ENCODE measurements around the gene PHRF1.

The PHRF1 gene

DNA sequence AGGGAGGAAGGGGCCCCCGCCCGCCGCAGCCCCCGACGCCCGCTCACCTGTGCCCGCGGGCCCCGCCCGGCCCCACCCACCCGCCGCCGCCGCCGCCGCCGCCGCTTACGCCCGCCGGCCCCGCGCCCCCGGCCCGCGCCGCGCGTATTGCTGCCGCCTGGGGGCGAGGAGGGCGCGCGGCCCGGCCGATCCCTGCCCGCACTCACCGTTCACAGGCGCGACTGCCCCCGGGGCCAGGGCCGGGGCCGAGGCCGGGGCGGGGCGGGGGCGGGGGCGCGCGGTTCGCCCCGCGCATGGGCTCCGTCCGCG is 41.1 kb upstream of the PHRF1 start:
- WGBS (ENCODE audit: insufficient coverage) = 0% methylated on average over 28 of the region's 56 CpGs
- peaks cover 2 to 30% (median 20%) of the 10 kb centered on the region in 4 experiments for H3K36me3 ChIP-seq (ENCODE audit: control insufficient read depth in 4 of 4, insufficient read depth in 4 of 4, low read length in 3 of 4)
- no peaks in the 10 kb centered on the region for H3K27me3 ChIP-seq (replicated peaks in 2 of 5; ENCODE audit: control insufficient read depth in 4 of 5, insufficient read depth in 5 of 5, low read length in 4 of 5)
- peaks cover 0 to 38% (median 34%) of the 10 kb centered on the region in 4 experiments for H3K4me1 ChIP-seq (ENCODE audit: control extremely low read depth in 1 of 4, control insufficient read depth in 4 of 4, insufficient read depth in 4 of 4, low read length in 3 of 4)
- CTCF ChIA-PET = no interaction called here
- POLR2A ChIA-PET = no interaction called here
- DNase-seq = no peak
- H3K4me3 ChIP-seq (ENCODE audit: control insufficient read depth in 1 of 7, extremely low read depth in 1 of 7, insufficient read depth in 4 of 7, low read depth in 2 of 7, low read length in 6 of 7) = peak overlapping the region in 6 of 7 experiments; percentile 45 to 85 (median 80)
- H3K9me3 ChIP-seq (ENCODE audit: control extremely low read depth in 1 of 5, control insufficient read depth in 4 of 5, insufficient read depth in 2 of 5, low read depth in 1 of 5, low read length in 4 of 5) = no peaks in the 10 kb centered on the region
- H3K27ac ChIP-seq (ENCODE audit: insufficient read depth in 1 of 2, low read depth in 1 of 2, low read length in 2 of 2, poor library complexity in 1 of 2, severe bottlenecking in 2 of 2) = peak overlapping the region in 1 of 2 experiments; percentile 64

- CTCF ChIA-PET = interaction anchor here (1.4 to 1.7 kb wide), 3 partner anchors 12 to 21 kb away, joined by 3 to 9 read pairs (median 5); no protein-coding TSS in a partner anchor
- WGBS (ENCODE audit: insufficient coverage) = under 1% methylated on average over 79 of the region's 97 CpGs
Observed at GRCh38 chr11:535519-536454, 40.5 kb upstream of the PHRF1 start, which contains the start of gene HRAS. TSS of gene HRAS (minus strand) at chr11:535576.

DNA sequence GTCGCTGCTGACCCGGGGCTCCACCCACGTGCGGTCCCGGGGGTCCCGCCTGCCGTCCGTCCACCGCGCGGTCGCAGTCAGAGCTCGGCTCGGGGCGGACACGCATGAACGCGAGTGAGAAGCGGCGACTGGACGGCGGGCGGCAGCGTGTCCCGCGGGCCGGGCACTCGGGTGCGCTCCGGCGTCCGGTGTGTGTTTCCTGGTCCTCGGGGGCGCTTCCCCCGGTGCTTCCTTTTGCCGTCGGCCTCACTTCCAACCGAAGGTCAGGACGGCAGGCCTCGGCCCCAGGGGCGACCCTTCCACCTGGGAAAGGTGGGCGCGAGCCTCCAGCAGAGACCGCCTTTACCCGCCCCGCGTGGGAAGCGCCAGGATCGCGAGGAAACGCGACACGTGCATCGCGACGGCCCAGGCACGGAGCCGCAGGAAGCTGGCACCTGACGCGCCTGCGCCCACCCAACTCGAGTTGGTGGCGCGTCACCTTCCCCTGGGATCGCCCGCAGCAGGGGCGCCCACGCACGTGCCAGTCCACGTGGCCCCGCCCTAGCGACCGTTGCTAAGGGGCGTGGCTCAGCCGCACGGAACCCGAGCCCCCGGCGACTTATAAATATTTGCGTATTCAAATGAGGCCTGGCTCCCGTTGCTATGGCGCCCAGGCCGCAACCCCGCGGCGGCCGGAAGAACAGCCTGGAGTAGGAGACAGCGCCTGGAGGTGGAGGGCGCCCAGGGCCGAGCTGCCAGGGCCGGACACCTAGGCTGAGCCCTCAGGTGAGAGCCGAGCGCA is 39.2 kb upstream of the PHRF1 start, which contains the start of gene LRRC56:
LRRC56 (plus strand) TSS at position 687 of the 781 bp plus-strand sequence. CDS start 3,158 bp downstream, outside the sequence.
- Histone ChIP-seq H3K9me3 (ENCODE audit: control extremely low read depth in 1 of 5, control insufficient read depth in 4 of 5, insufficient read depth in 2 of 5, low read depth in 1 of 5, low read length in 4 of 5) (no peaks in the 10 kb centered on the region), H3K27me3 (replicated peaks in 2 of 5; ENCODE audit: control insufficient read depth in 4 of 5, insufficient read depth in 5 of 5, low read length in 4 of 5) (no peaks in the 10 kb centered on the region), H3K27ac (ENCODE audit: insufficient read depth in 1 of 2, low read depth in 1 of 2, low read length in 2 of 2, poor library complexity in 1 of 2, severe bottlenecking in 2 of 2) (peak within 1 kb of the TSS in 1 of 2 experiments; percentile 49), H3K4me3 (ENCODE audit: control insufficient read depth in 1 of 7, extremely low read depth in 1 of 7, insufficient read depth in 4 of 7, low read depth in 2 of 7, low read length in 6 of 7) (peak within 1 kb of the TSS in 6 of 7 experiments; percentile 6 to 85 (median 65)), H3K4me1 (ENCODE audit: control extremely low read depth in 1 of 4, control insufficient read depth in 4 of 4, insufficient read depth in 4 of 4, low read length in 3 of 4) (peaks cover 0 to 38% (median 34%) of the 10 kb centered on the region in 4 experiments), H3K36me3 (ENCODE audit: control insufficient read depth in 4 of 4, insufficient read depth in 4 of 4, low read length in 3 of 4) (peaks cover 2 to 19% (median 15%) of the 10 kb centered on the region in 4 experiments)
- DNase-seq = peak; percentile 90 to 92 (median 91)
- WGBS (ENCODE audit: insufficient coverage) = under 1% methylated on average over 93 of the region's 93 CpGs
- ChIA-PET POLR2A (no interaction called here), CTCF (interaction anchor here (1.4 to 1.7 kb wide), 3 partner anchors 13 to 20 kb away, joined by 3 to 9 read pairs (median 5); no protein-coding TSS in a partner anchor)

More at GRCh38 chr11:535519-536454, 40.5 kb upstream of the PHRF1 start, which contains the start of gene HRAS:
- H3K4me3 ChIP-seq (ENCODE audit: control insufficient read depth in 1 of 7, extremely low read depth in 1 of 7, insufficient read depth in 4 of 7, low read depth in 2 of 7, low read length in 6 of 7) = peak within 1 kb of the TSS; percentile 45 to 85 (median 82)
- H3K27me3 ChIP-seq (replicated peaks in 2 of 5; ENCODE audit: control insufficient read depth in 4 of 5, insufficient read depth in 5 of 5, low read length in 4 of 5) = no peaks in the 10 kb centered on the region
- POLR2A ChIA-PET = interaction anchor here (0.6 kb wide), 1 partner anchor 16 kb away, joined by 3 read pairs; no protein-coding TSS in a partner anchor
- H3K36me3 ChIP-seq (ENCODE audit: control insufficient read depth in 4 of 4, insufficient read depth in 4 of 4, low read length in 3 of 4) = peaks cover 2 to 29% (median 20%) of the 10 kb centered on the region in 4 experiments
- H3K4me1 ChIP-seq (ENCODE audit: control extremely low read depth in 1 of 4, control insufficient read depth in 4 of 4, insufficient read depth in 4 of 4, low read length in 3 of 4) = peaks cover 0 to 38% (median 34%) of the 10 kb centered on the region in 4 experiments
- H3K27ac ChIP-seq (ENCODE audit: insufficient read depth in 1 of 2, low read depth in 1 of 2, low read length in 2 of 2, poor library complexity in 1 of 2, severe bottlenecking in 2 of 2) = peak within 1 kb of the TSS in 1 of 2 experiments; percentile 64
- DNase-seq = peak; percentile 94 to 97 (median 96)
- H3K9me3 ChIP-seq (ENCODE audit: control extremely low read depth in 1 of 5, control insufficient read depth in 4 of 5, insufficient read depth in 2 of 5, low read depth in 1 of 5, low read length in 4 of 5) = no peaks in the 10 kb centered on the region

GRCh38 chr11:537622-538430 is 38.4 kb upstream of the PHRF1 start:
- no peaks in the 10 kb centered on the region for H3K9me3 ChIP-seq (ENCODE audit: control extremely low read depth in 1 of 5, control insufficient read depth in 4 of 5, insufficient read depth in 2 of 5, low read depth in 1 of 5, low read length in 4 of 5)
- peak overlapping the region in 6 of 7 experiments; percentile 6 to 85 (median 60) for H3K4me3 ChIP-seq (ENCODE audit: control insufficient read depth in 1 of 7, extremely low read depth in 1 of 7, insufficient read depth in 4 of 7, low read depth in 2 of 7, low read length in 6 of 7)
- POLR2A ChIA-PET = no interaction called here
- peaks cover 2 to 11% (median 8%) of the 10 kb centered on the region in 4 experiments for H3K36me3 ChIP-seq (ENCODE audit: control insufficient read depth in 4 of 4, insufficient read depth in 4 of 4, low read length in 3 of 4)
- 30% methylated on average over 9 of the region's 19 CpGs for WGBS (ENCODE audit: insufficient coverage)
- DNase-seq = no peak
- no peak overlapping the region for H3K27ac ChIP-seq (ENCODE audit: insufficient read depth in 1 of 2, low read depth in 1 of 2, low read length in 2 of 2, poor library complexity in 1 of 2, severe bottlenecking in 2 of 2)
- H3K27me3 ChIP-seq (replicated peaks in 2 of 5; ENCODE audit: control insufficient read depth in 4 of 5, insufficient read depth in 5 of 5, low read length in 4 of 5) = no peaks in the 10 kb centered on the region
- H3K4me1 ChIP-seq (ENCODE audit: control extremely low read depth in 1 of 4, control insufficient read depth in 4 of 4, insufficient read depth in 4 of 4, low read length in 3 of 4) = peaks cover 0 to 38% (median 34%) of the 10 kb centered on the region in 4 experiments
- CTCF ChIA-PET = interaction anchor here (1.5 kb wide), 1 partner anchor 24 kb away, joined by 3 read pairs; no protein-coding TSS in a partner anchor

- ChIA-PET CTCF (interaction anchor here (1.5 to 2.1 kb wide), 2 partner anchors 20 to 24 kb away, joined by 3 to 7 read pairs; no protein-coding TSS in a partner anchor), POLR2A (interaction anchor here (0.8 kb wide), 1 partner anchor 37 kb away, joined by 3 read pairs; the partner anchor contains the start of gene PHRF1)
- Histone ChIP-seq H3K36me3 (ENCODE audit: control insufficient read depth in 4 of 4, insufficient read depth in 4 of 4, low read length in 3 of 4) (peaks cover 0 to 5% (median 2%) of the 10 kb centered on the region in 4 experiments), H3K27me3 (replicated peaks in 2 of 5; ENCODE audit: control insufficient read depth in 4 of 5, insufficient read depth in 5 of 5, low read length in 4 of 5) (no peaks in the 10 kb centered on the region), H3K4me1 (ENCODE audit: control extremely low read depth in 1 of 4, control insufficient read depth in 4 of 4, insufficient read depth in 4 of 4, low read length in 3 of 4) (peaks cover 0 to 38% (median 34%) of the 10 kb centered on the region in 4 experiments), H3K4me3 (ENCODE audit: control insufficient read depth in 1 of 7, extremely low read depth in 1 of 7, insufficient read depth in 4 of 7, low read depth in 2 of 7, low read length in 6 of 7) (no peak overlapping the region), H3K27ac (ENCODE audit: insufficient read depth in 1 of 2, low read depth in 1 of 2, low read length in 2 of 2, poor library complexity in 1 of 2, severe bottlenecking in 2 of 2) (no peak overlapping the region), H3K9me3 (ENCODE audit: control extremely low read depth in 1 of 5, control insufficient read depth in 4 of 5, insufficient read depth in 2 of 5, low read depth in 1 of 5, low read length in 4 of 5) (no peaks in the 10 kb centered on the region)
- no peak for DNase-seq
- 98% methylated on average over 13 of the region's 20 CpGs for WGBS (ENCODE audit: insufficient coverage)
Observed at GRCh38 chr11:538431-539051, 37.7 kb upstream of the PHRF1 start.

Measured in common myeloid progenitor, CD34-positive (primary cell).